HepG2 (cell line): ENCODE measurements around the gene TEX19. TPM values are rescaled to one million over a fixed set of nuclear protein-coding genes. Genes with fewer than 3 reads are reported as not detected.

ENCODE experiments used
- EEA1 ChIP-seq: sonication (generic); formaldehyde crosslinking; IDR thresholded peaks from 2 replicates; pipeline ENCODE4 v1.5.1; 2020; ENCODE audit warnings: mild to moderate bottlenecking, missing genetic modification reagents, borderline replicate concordance
- GABPB1 ChIP-seq: IDR thresholded peaks from 2 replicates; pipeline ENCODE4 v1.6.1; 2016; ENCODE audit warnings: mild to moderate bottlenecking, missing genetic modification reagents, moderate library complexity, missing compliant biosample characterization
- MBNL3 ChIP-seq: fragments of 250-450 bp; sonication (Bioruptor Pico); conservative IDR thresholded peaks from 2 replicates; pipeline ENCODE4 v1.8.0; 2022; ENCODE audit warnings: mild to moderate bottlenecking, inconsistent platforms
- NAIF1 ChIP-seq: sonication (generic); formaldehyde crosslinking; IDR thresholded peaks from 2 replicates; pipeline ENCODE4 v1.5.0; 2020; ENCODE audit warnings: mild to moderate bottlenecking, missing genetic modification reagents, borderline replicate concordance
- NKX3-1 ChIP-seq: sonication (generic); formaldehyde crosslinking; IDR thresholded peaks from 2 replicates; pipeline ENCODE4 v1.5.0; 2020; ENCODE audit warnings: missing genetic modification reagents
- ZNF552 ChIP-seq: sonication (generic); formaldehyde crosslinking; IDR thresholded peaks from 2 replicates; pipeline ENCODE4 v1.9.0; 2022; ENCODE audit warnings: missing genetic modification reagents, mild to moderate bottlenecking, borderline replicate concordance
- ZNF607 ChIP-seq: sonication (generic); formaldehyde crosslinking; IDR thresholded peaks from 2 replicates; pipeline ENCODE4 v1.5.1; 2020; ENCODE audit warnings: missing genetic modification reagents, mild to moderate bottlenecking, borderline replicate concordance
- polyA plus RNA-seq, 8 experiments: library from polyadenylated mRNA; depleted of rRNA in 3 of 8; stranded (reverse) in 7 of 8; unstranded in 1 of 8; fragments of >200 nt; fragmentation: Illumina TruSeq in 4 of 8; extraction: Trizol in 4 of 8; gene quantifications; 2 replicates each; pipeline versions ENCODE4 v1.2.1 to v1.2.3, GENCODE V29; 2011 to 2016; ENCODE audit warnings: low read depth in 4 of 8, missing spikeins in 1 of 8, mixed read lengths in 1 of 8; ENCODE audit not compliant: insufficient read depth in 1 of 8
- total RNA-seq, 5 experiments: library from RNA; depleted of rRNA; stranded (reverse); fragments of >200 nt; fragmentation: Illumina TruSeq; extraction: Trizol; gene quantifications; 2 replicates each; pipeline ENCODE4 v1.2.3, GENCODE V29; 2016; ENCODE audit warnings: low read depth in 1 of 5
- TF ChIP-seq, protein P1 (sequence below), 2 experiments: fragments of 450-650 bp in 1 of 2; sonication (generic) in 1 of 2; formaldehyde crosslinking in 1 of 2; IDR thresholded peaks; 2 replicates each; pipeline versions ENCODE4 v1.6.1 to v1.8.0; 2016 to 2022; ENCODE audit warnings: antibody characterized with exemption in 1 of 2, mild to moderate bottlenecking in 1 of 2, missing genetic modification reagents in 1 of 2
- TF ChIP-seq, protein P2 (sequence below): sonication (generic); formaldehyde crosslinking; IDR thresholded peaks from 2 replicates; pipeline ENCODE4 v1.4.0; 2020; ENCODE audit warnings: low read depth, mild to moderate bottlenecking, missing genetic modification reagents
- TF ChIP-seq, protein P3 (sequence below): sonication (generic); formaldehyde crosslinking; IDR thresholded peaks from 2 replicates; pipeline ENCODE4 v1.4.0; 2020; ENCODE audit warnings: mild to moderate bottlenecking, missing genetic modification reagents
- TF ChIP-seq, protein P4 (sequence below): fragments of 450-650 bp; IDR thresholded peaks from 2 replicates; pipeline ENCODE4 v1.6.1; 2016
- TF ChIP-seq, protein P5 (sequence below): sonication (generic); formaldehyde crosslinking; IDR thresholded peaks from 2 replicates; pipeline ENCODE4 v1.8.1; 2022; ENCODE audit warnings: low read depth, mild to moderate bottlenecking, missing genetic modification reagents

TEX19 gene
- total and polyA plus RNA-seq, 2 of the 13 experiments (the other 11 are each of a cell fraction or from before 2014, with no cell fraction given): 1.3 to 6.0 TPM

DNA sequence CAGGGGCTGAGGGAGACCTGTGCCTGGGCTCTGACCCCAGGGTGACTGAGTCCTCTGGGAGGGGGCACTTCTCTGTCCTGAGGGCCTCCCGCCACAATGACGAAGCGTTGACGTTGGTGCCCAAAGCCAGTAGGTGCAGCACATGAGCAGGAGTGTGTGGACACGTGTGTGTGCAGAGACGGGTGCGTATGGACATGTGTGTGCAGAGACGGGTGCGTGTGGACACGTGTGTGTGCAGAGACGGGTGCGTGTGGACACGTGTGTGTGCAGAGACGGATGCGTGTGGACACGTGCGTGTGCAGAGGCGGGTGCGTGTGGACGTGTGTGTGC lies 40.9 kb upstream of the TEX19 start (continued):
- TF ChIP-seq, protein P1, sequence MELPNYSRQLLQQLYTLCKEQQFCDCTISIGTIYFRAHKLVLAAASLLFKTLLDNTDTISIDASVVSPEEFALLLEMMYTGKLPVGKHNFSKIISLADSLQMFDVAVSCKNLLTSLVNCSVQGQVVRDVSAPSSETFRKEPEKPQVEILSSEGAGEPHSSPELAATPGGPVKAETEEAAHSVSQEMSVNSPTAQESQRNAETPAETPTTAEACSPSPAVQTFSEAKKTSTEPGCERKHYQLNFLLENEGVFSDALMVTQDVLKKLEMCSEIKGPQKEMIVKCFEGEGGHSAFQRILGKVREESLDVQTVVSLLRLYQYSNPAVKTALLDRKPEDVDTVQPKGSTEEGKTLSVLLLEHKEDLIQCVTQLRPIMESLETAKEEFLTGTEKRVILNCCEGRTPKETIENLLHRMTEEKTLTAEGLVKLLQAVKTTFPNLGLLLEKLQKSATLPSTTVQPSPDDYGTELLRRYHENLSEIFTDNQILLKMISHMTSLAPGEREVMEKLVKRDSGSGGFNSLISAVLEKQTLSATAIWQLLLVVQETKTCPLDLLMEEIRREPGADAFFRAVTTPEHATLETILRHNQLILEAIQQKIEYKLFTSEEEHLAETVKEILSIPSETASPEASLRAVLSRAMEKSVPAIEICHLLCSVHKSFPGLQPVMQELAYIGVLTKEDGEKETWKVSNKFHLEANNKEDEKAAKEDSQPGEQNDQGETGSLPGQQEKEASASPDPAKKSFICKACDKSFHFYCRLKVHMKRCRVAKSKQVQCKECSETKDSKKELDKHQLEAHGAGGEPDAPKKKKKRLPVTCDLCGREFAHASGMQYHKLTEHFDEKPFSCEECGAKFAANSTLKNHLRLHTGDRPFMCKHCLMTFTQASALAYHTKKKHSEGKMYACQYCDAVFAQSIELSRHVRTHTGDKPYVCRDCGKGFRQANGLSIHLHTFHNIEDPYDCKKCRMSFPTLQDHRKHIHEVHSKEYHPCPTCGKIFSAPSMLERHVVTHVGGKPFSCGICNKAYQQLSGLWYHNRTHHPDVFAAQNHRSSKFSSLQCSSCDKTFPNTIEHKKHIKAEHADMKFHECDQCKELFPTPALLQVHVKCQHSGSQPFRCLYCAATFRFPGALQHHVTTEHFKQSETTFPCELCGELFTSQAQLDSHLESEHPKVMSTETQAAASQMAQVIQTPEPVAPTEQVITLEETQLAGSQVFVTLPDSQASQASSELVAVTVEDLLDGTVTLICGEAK (IDR thresholded peaks at IDR 0.05): no peak
- TF ChIP-seq, protein P1 (CRISPR knock-in tag; IDR thresholded peaks at IDR 0.05): peak; percentile 4; the same call in 1 of the 2 replicates
- TF ChIP-seq, protein P2, sequence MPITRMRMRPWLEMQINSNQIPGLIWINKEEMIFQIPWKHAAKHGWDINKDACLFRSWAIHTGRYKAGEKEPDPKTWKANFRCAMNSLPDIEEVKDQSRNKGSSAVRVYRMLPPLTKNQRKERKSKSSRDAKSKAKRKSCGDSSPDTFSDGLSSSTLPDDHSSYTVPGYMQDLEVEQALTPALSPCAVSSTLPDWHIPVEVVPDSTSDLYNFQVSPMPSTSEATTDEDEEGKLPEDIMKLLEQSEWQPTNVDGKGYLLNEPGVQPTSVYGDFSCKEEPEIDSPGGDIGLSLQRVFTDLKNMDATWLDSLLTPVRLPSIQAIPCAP (CRISPR knock-in tag): no peak
- TF ChIP-seq NAIF1 (CRISPR knock-in tag) (no peak), ZNF552 (no peak), MBNL3 (no peak), ZNF607 (CRISPR knock-in tag) (no peak), EEA1 (CRISPR knock-in tag) (0 out of 2 replicates have a peak, but pooled peaks have one; percentile 41), GABPB1 (CRISPR knock-in tag) (no peak), NKX3-1 (CRISPR knock-in tag) (no peak)
- TF ChIP-seq, protein P3, sequence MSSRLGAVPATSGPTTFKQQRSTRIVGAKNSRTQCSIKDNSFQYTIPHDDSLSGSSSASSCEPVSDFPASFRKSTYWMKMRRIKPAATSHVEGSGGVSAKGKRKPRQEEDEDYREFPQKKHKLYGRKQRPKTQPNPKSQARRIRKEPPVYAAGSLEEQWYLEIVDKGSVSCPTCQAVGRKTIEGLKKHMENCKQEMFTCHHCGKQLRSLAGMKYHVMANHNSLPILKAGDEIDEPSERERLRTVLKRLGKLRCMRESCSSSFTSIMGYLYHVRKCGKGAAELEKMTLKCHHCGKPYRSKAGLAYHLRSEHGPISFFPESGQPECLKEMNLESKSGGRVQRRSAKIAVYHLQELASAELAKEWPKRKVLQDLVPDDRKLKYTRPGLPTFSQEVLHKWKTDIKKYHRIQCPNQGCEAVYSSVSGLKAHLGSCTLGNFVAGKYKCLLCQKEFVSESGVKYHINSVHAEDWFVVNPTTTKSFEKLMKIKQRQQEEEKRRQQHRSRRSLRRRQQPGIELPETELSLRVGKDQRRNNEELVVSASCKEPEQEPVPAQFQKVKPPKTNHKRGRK (CRISPR knock-in tag): 0 out of 2 replicates have a peak, but pooled peaks have one; percentile 37
- TF ChIP-seq, protein P4, sequence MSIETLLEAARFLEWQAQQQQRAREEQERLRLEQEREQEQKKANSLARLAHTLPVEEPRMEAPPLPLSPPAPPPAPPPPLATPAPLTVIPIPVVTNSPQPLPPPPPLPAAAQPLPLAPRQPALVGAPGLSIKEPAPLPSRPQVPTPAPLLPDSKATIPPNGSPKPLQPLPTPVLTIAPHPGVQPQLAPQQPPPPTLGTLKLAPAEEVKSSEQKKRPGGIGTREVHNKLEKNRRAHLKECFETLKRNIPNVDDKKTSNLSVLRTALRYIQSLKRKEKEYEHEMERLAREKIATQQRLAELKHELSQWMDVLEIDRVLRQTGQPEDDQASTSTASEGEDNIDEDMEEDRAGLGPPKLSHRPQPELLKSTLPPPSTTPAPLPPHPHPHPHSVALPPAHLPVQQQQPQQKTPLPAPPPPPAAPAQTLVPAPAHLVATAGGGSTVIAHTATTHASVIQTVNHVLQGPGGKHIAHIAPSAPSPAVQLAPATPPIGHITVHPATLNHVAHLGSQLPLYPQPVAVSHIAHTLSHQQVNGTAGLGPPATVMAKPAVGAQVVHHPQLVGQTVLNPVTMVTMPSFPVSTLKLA: peak; percentile 92
- TF ChIP-seq, protein P5, sequence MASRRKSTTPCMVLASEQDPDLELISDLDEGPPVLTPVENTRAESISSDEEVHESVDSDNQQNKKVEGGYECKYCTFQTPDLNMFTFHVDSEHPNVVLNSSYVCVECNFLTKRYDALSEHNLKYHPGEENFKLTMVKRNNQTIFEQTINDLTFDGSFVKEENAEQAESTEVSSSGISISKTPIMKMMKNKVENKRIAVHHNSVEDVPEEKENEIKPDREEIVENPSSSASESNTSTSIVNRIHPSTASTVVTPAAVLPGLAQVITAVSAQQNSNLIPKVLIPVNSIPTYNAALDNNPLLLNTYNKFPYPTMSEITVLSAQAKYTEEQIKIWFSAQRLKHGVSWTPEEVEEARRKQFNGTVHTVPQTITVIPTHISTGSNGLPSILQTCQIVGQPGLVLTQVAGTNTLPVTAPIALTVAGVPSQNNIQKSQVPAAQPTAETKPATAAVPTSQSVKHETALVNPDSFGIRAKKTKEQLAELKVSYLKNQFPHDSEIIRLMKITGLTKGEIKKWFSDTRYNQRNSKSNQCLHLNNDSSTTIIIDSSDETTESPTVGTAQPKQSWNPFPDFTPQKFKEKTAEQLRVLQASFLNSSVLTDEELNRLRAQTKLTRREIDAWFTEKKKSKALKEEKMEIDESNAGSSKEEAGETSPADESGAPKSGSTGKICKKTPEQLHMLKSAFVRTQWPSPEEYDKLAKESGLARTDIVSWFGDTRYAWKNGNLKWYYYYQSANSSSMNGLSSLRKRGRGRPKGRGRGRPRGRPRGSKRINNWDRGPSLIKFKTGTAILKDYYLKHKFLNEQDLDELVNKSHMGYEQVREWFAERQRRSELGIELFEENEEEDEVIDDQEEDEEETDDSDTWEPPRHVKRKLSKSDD: peak; percentile 61; the same call in 1 of the 2 replicates
